Colonic mucosa (tissue), 4 donors: Measurements from ENCODE around the gene GRIK4. TPM values are rescaled to one million over a fixed set of nuclear protein-coding genes. Genes with fewer than 3 reads are reported as not detected.

ENCODE experiments used
- DNase-seq: peaks from one replicate; pipeline ENCODE4 v3.0.0-alpha.2; 2020
- H3K27ac ChIP-seq: fragments of 200-600 bp; one replicate; pipeline ENCODE4 v1.8.0; 2021
- H3K27me3 ChIP-seq: fragments of 200-600 bp; one replicate; pipeline ENCODE4 v1.8.0; 2021
- H3K36me3 ChIP-seq: fragments of 200-600 bp; one replicate; pipeline ENCODE4 v1.8.0; 2021
- H3K4me1 ChIP-seq: fragments of 200-600 bp; one replicate; pipeline ENCODE4 v1.8.0; 2021; ENCODE audit warnings: mild to moderate bottlenecking
- H3K4me3 ChIP-seq: fragments of 200-600 bp; one replicate; pipeline ENCODE4 v1.8.0; 2021
- H3K9ac ChIP-seq, 2 donors: one replicate each; pipeline ENCODE4 v1.7.0; 2013; ENCODE audit warnings: control low read depth in 2 of 2, low read depth in 2 of 2, low read length in 2 of 2
- H3K9me3 ChIP-seq: fragments of 200-600 bp; one replicate; pipeline ENCODE4 v1.8.0; 2021
- CTCF ChIP-seq: fragments of 200-600 bp; IDR thresholded peaks from one replicate; pipeline ENCODE4 v1.8.0; 2022; ENCODE audit warnings: antibody characterized with exemption, mild to moderate bottlenecking
- intact Hi-C: fragments of 100-400 bp; cut with DNase I; formaldehyde crosslinking; loops from one replicate; pipeline ENCODE4 v1.14.1; 2022
- total RNA-seq, 2 donors: library from RNA; stranded (reverse); fragmentation: NEBNext Ultra II Directional in 1 of 2; extraction: Animal tissue kit (Norgen Biotek cat#: 25700) in 1 of 2; gene quantifications; one replicate each; pipeline ENCODE4 v1.2.1, GENCODE V29; 2021
- donor health status: healthy.
- donor health status: DM: no; HTN: no; CAD: no.
- donor health status: DM: no; HTN: no; CAD: no.

Gene GRIK4
- total RNA-seq, 2 donors from 2014 or later: 0.10 to 0.21 TPM

- Histone ChIP-seq H3K4me1 (no peaks in the 10 kb centered on the region), H3K27me3 (no peaks in the 10 kb centered on the region), H3K9me3 (no peaks in the 10 kb centered on the region), H3K4me3 (no peak overlapping the region), H3K9ac (no peak overlapping the region), H3K36me3 (no peaks in the 10 kb centered on the region), H3K27ac (no peak overlapping the region)
- intact Hi-C loops: loop anchor here (10.0 kb wide), 2 partner anchors 123 to 347 kb away; partner anchors contain the start of gene ARHGEF12
- no peak for DNase-seq
- TF ChIP-seq CTCF: no peak
Observed at GRCh38 chr11:120681434-120682331, 170.1 kb downstream of the GRIK4 start.

GRCh38 chr11:120682332-120682649 lies 170.7 kb downstream of the GRIK4 start:
- Histone ChIP-seq H3K4me1 (no peaks in the 10 kb centered on the region), H3K9ac (no peak overlapping the region), H3K27me3 (no peaks in the 10 kb centered on the region), H3K9me3 (no peaks in the 10 kb centered on the region), H3K27ac (no peak overlapping the region), H3K36me3 (no peaks in the 10 kb centered on the region), H3K4me3 (no peak overlapping the region)
- DNase-seq: no peak
- no peak for TF ChIP-seq CTCF
- intact Hi-C loops: loop anchor here (10.0 kb wide), 2 partner anchors 123 to 347 kb away; partner anchors contain the start of gene ARHGEF12

GRCh38 chr11:120682866-120683265 lies 171.3 kb downstream of the GRIK4 start:
- intact Hi-C loops: loop anchor here (10.0 kb wide), 2 partner anchors 122 to 348 kb away; partner anchors contain the start of gene ARHGEF12
- DNase-seq: no peak
- H3K27me3 ChIP-seq: no peaks in the 10 kb centered on the region
- no peaks in the 10 kb centered on the region for H3K9me3 ChIP-seq
- no peaks in the 10 kb centered on the region for H3K4me1 ChIP-seq
- no peak for TF ChIP-seq CTCF
- no peak overlapping the region for H3K27ac ChIP-seq
- no peak overlapping the region for H3K4me3 ChIP-seq
- H3K36me3 ChIP-seq: no peaks in the 10 kb centered on the region
- H3K9ac ChIP-seq: no peak overlapping the region

GRCh38 chr11:120686516-120686915 lies 175.0 kb downstream of the GRIK4 start:
- Histone ChIP-seq H3K9me3 (no peaks in the 10 kb centered on the region), H3K36me3 (no peaks in the 10 kb centered on the region), H3K27ac (no peak overlapping the region), H3K4me3 (no peak overlapping the region), H3K9ac (no peak overlapping the region), H3K4me1 (no peaks in the 10 kb centered on the region), H3K27me3 (no peaks in the 10 kb centered on the region)
- TF ChIP-seq CTCF: no peak
- intact Hi-C loops: loop anchor here (10.0 kb wide), 2 partner anchors 118 to 352 kb away; partner anchors contain the start of gene ARHGEF12
- no peak for DNase-seq

- H3K36me3 ChIP-seq: no peaks in the 10 kb centered on the region
- no peaks in the 10 kb centered on the region for H3K9me3 ChIP-seq
- no peak for DNase-seq
- intact Hi-C loops: loop anchor here (10.0 kb wide), 2 partner anchors 117 to 353 kb away; partner anchors contain the start of gene ARHGEF12
- H3K27ac ChIP-seq: no peak overlapping the region
- no peak for TF ChIP-seq CTCF
- H3K27me3 ChIP-seq: no peaks in the 10 kb centered on the region
- no peaks in the 10 kb centered on the region for H3K4me1 ChIP-seq
- H3K4me3 ChIP-seq: no peak overlapping the region
- H3K9ac ChIP-seq: no peak overlapping the region
Observed at GRCh38 chr11:120688163-120688562, 176.6 kb downstream of the GRIK4 start.
